ENCODE results near the gene NUCB1.

Gene NUCB1

GRCh38 chr19:48890551-48890950, 9.6 kb upstream of the NUCB1 start:
- H3K4me2 ChIP-seq (ENCODE audit: low read depth, low read length, poor library complexity, severe bottlenecking): no peak overlapping the region
- H3K9ac ChIP-seq (ENCODE audit: low read length): no peak overlapping the region
- H3F3A ChIP-seq (ENCODE audit: insufficient read depth): no peaks in the 10 kb centered on the region
- no peak overlapping the region for H2AFZ ChIP-seq (ENCODE audit: low read depth, low read length, severe bottlenecking)
- H3K9me2 ChIP-seq (replicated peaks; ENCODE audit: insufficient read depth, low read length): no peaks in the 10 kb centered on the region
- H4K20me1 ChIP-seq (ENCODE audit: low read depth, low read length): no peaks in the 10 kb centered on the region
- no peak overlapping the region for H3K27ac ChIP-seq (ENCODE audit: low read depth, low read length)
- no peak for TF ChIP-seq EZH2phosphoT487 (conservative IDR thresholded peaks at IDR 0.05; ENCODE audit: low read length)
- no peak for TF ChIP-seq CTCF (IDR thresholded peaks at IDR 0.05; ENCODE audit: insufficient read depth, low read length, poor library complexity, severe bottlenecking)
- H3K9me3 ChIP-seq (ENCODE audit: insufficient read depth, low read length): no peaks in the 10 kb centered on the region
- no peak overlapping the region for H3K4me3 ChIP-seq (ENCODE audit: insufficient read depth, low read length, poor library complexity, severe bottlenecking)
- H3K27me3 ChIP-seq (ENCODE audit: low read length): no peaks in the 10 kb centered on the region
- H3K36me3 ChIP-seq (ENCODE audit: low read length): no peaks in the 10 kb centered on the region
- H3K79me2 ChIP-seq (ENCODE audit: insufficient read depth, low read length): no peaks in the 10 kb centered on the region

GRCh38 chr19:48895226-48895625, 4.9 kb upstream of the NUCB1 start:
- Histone ChIP-seq H3K9me2 (replicated peaks; ENCODE audit: insufficient read depth, low read length) (no peaks in the 10 kb centered on the region), H3K27ac (ENCODE audit: low read depth, low read length) (no peak overlapping the region), H3K4me3 (ENCODE audit: insufficient read depth, low read length, poor library complexity, severe bottlenecking) (no peak overlapping the region), H3K9me3 (ENCODE audit: insufficient read depth, low read length) (no peaks in the 10 kb centered on the region), H4K20me1 (ENCODE audit: low read depth, low read length) (no peaks in the 10 kb centered on the region), H3K27me3 (ENCODE audit: low read length) (no peaks in the 10 kb centered on the region), H3K79me2 (ENCODE audit: insufficient read depth, low read length) (peaks cover under 1% of the 10 kb centered on the region; the same call in 1 of the 2 replicates), H3K4me2 (ENCODE audit: low read depth, low read length, poor library complexity, severe bottlenecking) (no peak overlapping the region), H2AFZ (ENCODE audit: low read depth, low read length, severe bottlenecking) (no peak overlapping the region), H3K36me3 (ENCODE audit: low read length) (no peaks in the 10 kb centered on the region), H3K9ac (ENCODE audit: low read length) (no peak overlapping the region), H3F3A (ENCODE audit: insufficient read depth) (no peaks in the 10 kb centered on the region)
- TF ChIP-seq CTCF (IDR thresholded peaks at IDR 0.05; ENCODE audit: insufficient read depth, low read length, poor library complexity, severe bottlenecking): no peak
- TF ChIP-seq EZH2phosphoT487 (conservative IDR thresholded peaks at IDR 0.05; ENCODE audit: low read length): no peak

- Histone ChIP-seq H3K4me2 (ENCODE audit: low read depth, low read length, poor library complexity, severe bottlenecking) (no peak overlapping the region), H3K27ac (ENCODE audit: low read depth, low read length) (no peak overlapping the region), H4K20me1 (ENCODE audit: low read depth, low read length) (no peaks in the 10 kb centered on the region), H3K9me2 (replicated peaks; ENCODE audit: insufficient read depth, low read length) (no peaks in the 10 kb centered on the region), H3K4me3 (ENCODE audit: insufficient read depth, low read length, poor library complexity, severe bottlenecking) (no peak overlapping the region), H2AFZ (ENCODE audit: low read depth, low read length, severe bottlenecking) (no peak overlapping the region), H3K36me3 (ENCODE audit: low read length) (no peaks in the 10 kb centered on the region), H3F3A (ENCODE audit: insufficient read depth) (no peaks in the 10 kb centered on the region), H3K27me3 (ENCODE audit: low read length) (no peaks in the 10 kb centered on the region), H3K9ac (ENCODE audit: low read length) (no peak overlapping the region), H3K9me3 (ENCODE audit: insufficient read depth, low read length) (no peaks in the 10 kb centered on the region), H3K79me2 (ENCODE audit: insufficient read depth, low read length) (peaks cover 8% of the 10 kb centered on the region; the same call in 1 of the 2 replicates)
- TF ChIP-seq CTCF (IDR thresholded peaks at IDR 0.05; ENCODE audit: insufficient read depth, low read length, poor library complexity, severe bottlenecking) (no peak), EZH2phosphoT487 (conservative IDR thresholded peaks at IDR 0.05; ENCODE audit: low read length) (no peak)
These were observed 3.9 kb upstream of the NUCB1 start for GRCh38 chr19:48896191-48896720.
